ENCODE results near the gene ALCAM.

- TF ChIP-seq, protein P1, sequence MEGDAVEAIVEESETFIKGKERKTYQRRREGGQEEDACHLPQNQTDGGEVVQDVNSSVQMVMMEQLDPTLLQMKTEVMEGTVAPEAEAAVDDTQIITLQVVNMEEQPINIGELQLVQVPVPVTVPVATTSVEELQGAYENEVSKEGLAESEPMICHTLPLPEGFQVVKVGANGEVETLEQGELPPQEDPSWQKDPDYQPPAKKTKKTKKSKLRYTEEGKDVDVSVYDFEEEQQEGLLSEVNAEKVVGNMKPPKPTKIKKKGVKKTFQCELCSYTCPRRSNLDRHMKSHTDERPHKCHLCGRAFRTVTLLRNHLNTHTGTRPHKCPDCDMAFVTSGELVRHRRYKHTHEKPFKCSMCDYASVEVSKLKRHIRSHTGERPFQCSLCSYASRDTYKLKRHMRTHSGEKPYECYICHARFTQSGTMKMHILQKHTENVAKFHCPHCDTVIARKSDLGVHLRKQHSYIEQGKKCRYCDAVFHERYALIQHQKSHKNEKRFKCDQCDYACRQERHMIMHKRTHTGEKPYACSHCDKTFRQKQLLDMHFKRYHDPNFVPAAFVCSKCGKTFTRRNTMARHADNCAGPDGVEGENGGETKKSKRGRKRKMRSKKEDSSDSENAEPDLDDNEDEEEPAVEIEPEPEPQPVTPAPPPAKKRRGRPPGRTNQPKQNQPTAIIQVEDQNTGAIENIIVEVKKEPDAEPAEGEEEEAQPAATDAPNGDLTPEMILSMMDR (IDR thresholded peaks at IDR 0.05) = no peak
- TF ChIP-seq EP300 (IDR thresholded peaks at IDR 0.05) = no peak
These were observed 38.4 kb upstream of the ALCAM start for GRCh38 chr3:105328338-105328730.
